ENCODE data around the gene LSM10.

LSM10 gene

DNA sequence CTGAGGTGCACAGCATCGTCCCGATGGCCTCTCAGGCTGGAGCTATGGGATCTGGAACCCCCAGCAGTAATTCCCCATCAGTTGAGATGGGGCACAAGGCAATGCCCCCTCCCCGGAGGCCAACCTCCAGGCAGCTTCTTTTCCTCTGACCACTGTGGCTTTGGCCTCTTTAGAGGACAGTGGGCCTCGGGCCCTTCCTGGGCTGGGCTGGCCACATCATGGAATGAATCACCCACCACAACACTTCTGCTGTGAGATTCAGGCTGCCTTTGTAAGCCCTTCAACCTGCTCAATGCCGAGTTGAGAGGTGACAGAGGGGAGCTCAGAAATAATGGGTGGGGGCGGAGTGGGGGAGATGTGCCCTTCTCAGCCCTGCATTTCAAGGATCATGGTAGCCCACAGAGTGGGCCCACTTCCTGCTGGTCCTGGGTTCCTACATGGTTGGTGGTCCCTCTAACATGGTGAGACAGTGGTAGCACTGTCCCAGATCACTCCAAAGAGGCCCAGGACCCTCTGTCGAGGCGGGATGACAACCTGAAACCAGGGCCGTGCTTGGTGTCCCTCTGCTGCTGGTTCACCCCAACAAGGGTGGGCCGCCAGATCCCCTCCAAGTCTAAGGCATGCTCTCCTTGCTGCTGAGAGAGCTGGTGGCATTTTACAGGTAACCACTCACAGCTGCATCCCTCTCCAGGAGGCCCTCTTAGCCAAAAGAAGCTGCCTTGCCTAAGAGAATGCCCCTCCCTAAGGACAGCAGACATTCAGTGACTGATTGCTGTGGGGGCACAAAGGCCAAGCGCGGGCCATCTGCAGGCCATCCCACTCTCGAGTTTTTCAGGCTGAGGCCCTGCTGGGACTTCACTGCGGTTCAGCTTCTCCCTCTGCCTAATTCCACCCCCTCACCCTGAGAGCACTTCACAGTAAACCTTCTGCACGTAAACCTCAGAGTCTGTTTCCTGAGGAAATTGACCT is 44.5 kb downstream of the LSM10 start:
- no peak for DNase-seq (ENCODE audit: low spot score)
- H3K27ac ChIP-seq: peak overlapping the region; percentile 2 to 91
- H3K4me3 ChIP-seq: no peak overlapping the region
- TF ChIP-seq, protein P1, sequence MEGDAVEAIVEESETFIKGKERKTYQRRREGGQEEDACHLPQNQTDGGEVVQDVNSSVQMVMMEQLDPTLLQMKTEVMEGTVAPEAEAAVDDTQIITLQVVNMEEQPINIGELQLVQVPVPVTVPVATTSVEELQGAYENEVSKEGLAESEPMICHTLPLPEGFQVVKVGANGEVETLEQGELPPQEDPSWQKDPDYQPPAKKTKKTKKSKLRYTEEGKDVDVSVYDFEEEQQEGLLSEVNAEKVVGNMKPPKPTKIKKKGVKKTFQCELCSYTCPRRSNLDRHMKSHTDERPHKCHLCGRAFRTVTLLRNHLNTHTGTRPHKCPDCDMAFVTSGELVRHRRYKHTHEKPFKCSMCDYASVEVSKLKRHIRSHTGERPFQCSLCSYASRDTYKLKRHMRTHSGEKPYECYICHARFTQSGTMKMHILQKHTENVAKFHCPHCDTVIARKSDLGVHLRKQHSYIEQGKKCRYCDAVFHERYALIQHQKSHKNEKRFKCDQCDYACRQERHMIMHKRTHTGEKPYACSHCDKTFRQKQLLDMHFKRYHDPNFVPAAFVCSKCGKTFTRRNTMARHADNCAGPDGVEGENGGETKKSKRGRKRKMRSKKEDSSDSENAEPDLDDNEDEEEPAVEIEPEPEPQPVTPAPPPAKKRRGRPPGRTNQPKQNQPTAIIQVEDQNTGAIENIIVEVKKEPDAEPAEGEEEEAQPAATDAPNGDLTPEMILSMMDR (IDR thresholded peaks at IDR 0.05): no peak

DNA sequence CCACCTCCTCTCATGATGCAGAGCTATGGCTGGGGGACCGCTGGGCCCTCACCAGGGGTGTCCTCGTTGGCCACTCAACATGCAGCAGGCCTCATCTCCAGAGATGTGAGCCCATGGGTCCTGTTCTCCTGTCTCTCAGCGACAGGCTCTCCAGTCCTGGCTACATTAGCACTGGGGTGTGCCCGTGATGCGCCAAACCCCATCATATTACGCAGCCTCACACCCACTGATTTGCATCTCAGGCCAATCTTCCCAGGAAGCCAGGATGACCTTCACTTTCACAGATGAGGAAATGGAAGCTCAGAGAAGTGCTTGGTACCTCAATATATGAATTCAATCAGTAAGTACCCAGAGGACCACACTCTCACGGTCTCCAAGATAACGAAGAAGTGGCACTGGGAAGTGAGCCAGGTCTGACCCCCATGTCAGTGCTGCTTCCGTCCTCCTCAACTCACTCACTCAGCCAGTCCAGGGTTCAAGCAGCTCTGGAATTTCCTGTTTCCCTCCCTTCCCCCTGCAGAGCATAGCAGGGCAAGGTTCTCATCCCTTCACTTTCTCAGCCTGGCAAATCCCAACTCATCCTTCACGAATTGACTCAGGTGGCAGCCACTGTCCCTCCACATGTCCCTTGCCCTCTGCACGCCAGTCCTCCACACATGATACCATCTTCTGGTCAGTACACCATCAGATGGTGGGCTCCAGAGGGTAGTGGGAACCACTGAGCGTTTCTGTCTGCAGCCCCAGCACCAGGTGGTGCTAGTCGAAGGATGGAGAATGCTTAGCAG is 45.4 kb downstream of the LSM10 start:
- peak overlapping the region; percentile 76 to 91 for H3K27ac ChIP-seq
- TF ChIP-seq, protein P1 (IDR thresholded peaks at IDR 0.05): no peak
- no peak overlapping the region for H3K4me3 ChIP-seq
- no peak for DNase-seq (ENCODE audit: low spot score)

DNA sequence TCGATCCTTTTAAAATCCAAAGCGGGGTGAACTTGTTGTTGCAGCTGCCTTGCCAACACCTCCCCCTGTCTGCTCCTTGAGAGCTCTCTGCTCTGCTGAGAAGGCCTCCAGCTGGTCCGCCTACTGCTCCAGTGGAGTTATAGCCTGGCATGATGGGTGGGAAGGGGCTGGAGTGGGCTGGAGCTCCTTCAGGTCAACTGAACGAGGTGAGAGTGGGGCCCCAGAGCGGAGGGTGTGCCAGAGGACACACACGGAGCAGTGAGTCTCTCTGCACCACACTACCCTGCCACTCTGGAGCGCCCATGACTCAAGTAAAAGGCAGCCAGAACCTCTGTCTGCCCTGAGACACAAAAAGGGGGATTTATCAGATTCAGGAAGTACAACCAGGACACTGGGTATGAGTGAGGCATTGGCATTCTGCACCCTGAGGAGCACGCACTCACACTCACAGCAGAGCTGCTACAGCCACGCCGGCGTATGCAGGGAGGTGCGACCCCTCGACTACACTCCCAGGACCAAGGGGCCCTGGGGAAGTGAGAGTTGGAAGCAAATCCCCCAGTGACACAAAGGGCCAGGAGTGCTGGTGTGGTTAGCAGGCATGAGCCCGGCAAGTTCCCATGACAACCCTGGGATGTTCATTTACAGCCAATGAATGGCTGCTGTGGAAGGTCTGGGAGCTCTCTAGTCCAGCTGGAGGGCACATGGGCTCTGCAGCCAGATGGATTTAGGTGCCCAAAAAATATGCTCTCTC is 46.3 kb downstream of the LSM10 start:
- peak overlapping the region; percentile 45 for H3K4me3 ChIP-seq
- peak overlapping the region; percentile 76 to 91 for H3K27ac ChIP-seq
- DNase-seq (ENCODE audit: low spot score): no peak
- TF ChIP-seq, protein P1 (IDR thresholded peaks at IDR 0.05): no peak

DNA sequence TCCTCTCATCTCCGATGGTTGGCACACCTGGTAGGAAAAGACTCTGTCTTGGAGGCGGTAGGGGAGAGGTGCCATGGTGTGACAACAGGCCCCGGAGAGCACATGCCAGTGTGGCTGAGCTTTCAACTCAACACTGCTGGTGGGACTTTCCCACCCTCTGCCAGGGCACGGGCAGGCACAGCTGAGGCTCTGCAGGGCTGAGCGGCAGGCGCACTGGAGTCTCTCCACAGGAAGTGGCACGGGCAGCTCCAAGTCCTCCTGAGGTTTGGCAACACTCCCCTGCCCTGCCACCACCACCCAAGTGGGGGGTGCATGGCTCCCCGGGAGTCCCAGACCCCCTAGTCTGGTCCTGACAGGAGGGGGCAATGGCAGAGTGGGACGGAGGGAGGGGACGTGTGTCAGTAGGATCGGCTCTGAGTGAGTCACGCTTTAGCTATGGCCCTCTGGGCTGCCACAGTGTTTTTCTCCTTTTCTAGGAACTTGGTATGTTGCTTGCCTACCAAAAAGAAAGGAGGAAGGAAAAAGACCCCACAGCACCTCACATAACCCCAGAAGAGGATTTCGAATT is 47.0 kb downstream of the LSM10 start:
- peak overlapping the region; percentile 76 to 91 for H3K27ac ChIP-seq
- H3K4me3 ChIP-seq: peak overlapping the region; percentile 45
- TF ChIP-seq, protein P1 (IDR thresholded peaks at IDR 0.05): no peak
- DNase-seq (ENCODE audit: low spot score): peak; percentile 85

DNA sequence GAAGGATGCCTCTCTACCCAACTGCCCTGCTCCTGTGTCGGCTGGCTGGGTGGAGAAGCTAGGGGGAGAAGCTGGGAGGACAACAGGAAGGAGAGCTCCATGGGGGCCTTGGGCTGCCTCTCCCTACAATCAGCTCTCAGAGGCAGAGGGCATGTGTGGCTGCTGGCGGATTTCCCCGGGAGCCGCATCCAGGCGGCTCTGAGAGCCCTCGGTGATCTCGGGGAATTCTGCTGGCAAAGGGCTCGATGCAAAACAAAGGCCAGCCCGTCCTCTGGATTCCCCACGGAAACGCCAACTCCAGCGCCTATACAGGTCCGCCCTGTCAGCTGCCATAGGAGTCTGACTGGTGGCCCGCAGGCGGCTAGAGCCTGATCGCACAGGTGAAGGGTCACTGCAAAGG is 47.9 kb downstream of the LSM10 start:
- H3K4me3 ChIP-seq: no peak overlapping the region
- H3K27ac ChIP-seq: peak overlapping the region; percentile 76 to 91
- TF ChIP-seq, protein P1 (IDR thresholded peaks at IDR 0.05): no peak
- DNase-seq (ENCODE audit: low spot score): no peak

DNA sequence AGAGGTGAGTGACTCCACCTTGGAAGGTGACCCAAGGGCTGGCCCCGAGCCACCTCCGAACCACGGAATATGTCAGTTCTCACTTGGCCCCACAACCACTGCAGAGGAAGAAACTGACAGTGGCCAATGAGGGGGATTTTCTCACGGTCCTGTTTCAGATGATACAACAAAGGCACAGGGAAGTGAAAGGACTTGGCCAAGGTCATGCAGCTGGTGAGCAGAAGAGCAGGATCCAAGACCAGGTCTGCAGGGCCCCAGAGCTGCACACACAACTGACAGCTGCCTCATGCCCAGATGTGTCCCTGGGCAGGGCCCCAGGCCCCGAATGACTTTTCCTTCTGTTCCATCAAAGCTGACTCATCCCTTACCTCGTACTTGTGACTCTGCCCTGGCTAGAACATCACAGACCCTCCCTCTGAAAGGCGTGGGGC is 48.5 kb downstream of the LSM10 start:
- Histone ChIP-seq H3K4me3 (no peak overlapping the region), H3K27ac (peak overlapping the region; percentile 76 to 91)
- TF ChIP-seq, protein P1 (IDR thresholded peaks at IDR 0.05): no peak
- DNase-seq (ENCODE audit: low spot score): no peak
